CD4-positive, CD25-positive, alpha-beta regulatory T cell (primary cell): ENCODE measurements around the gene CLMP. TPM values are rescaled to one million over a fixed set of nuclear protein-coding genes. Genes with fewer than 3 reads are reported as not detected.

ENCODE experiments used
- ATAC-seq, 2 donors: fragments of 150-1000 bp; cut with Tn5 transposase; one replicate each; pipeline ENCODE4 v1.10.0; 2021; ENCODE audit warnings: low read depth in 2 of 2, moderate number of reproducible peaks in 2 of 2, moderate library complexity in 1 of 2
- DNase-seq, 3 donors: peaks; one replicate each; pipeline versions ENCODE4 v3.0.0 to v3.0.0-alpha.2; 2012 to 2022; ENCODE audit warnings: mixed read lengths in 1 of 3
- H3K27ac ChIP-seq: one replicate; pipeline ENCODE4 v1.7.0; 2013; ENCODE audit warnings: mild to moderate bottlenecking, low read length; ENCODE audit not compliant: insufficient read depth, poor library complexity, severe bottlenecking
- H3K27me3 ChIP-seq: one replicate; pipeline ENCODE4 v1.7.0; 2013; ENCODE audit warnings: low read length; ENCODE audit not compliant: control insufficient read depth, insufficient read depth
- H3K36me3 ChIP-seq: one replicate; pipeline ENCODE4 v1.7.0; 2013; ENCODE audit warnings: mild to moderate bottlenecking, low read length, moderate library complexity; ENCODE audit not compliant: control insufficient read depth, insufficient read depth
- H3K4me1 ChIP-seq: 2 replicates; pipeline ENCODE4 v1.7.0; 2013; ENCODE audit warnings: mild to moderate bottlenecking, low read length; ENCODE audit not compliant: insufficient read depth, control insufficient read depth, poor library complexity, severe bottlenecking
- H3K4me3 ChIP-seq: one replicate; pipeline ENCODE4 v1.7.0; 2013; ENCODE audit warnings: low read depth, mild to moderate bottlenecking, low read length, moderate library complexity
- H3K9me3 ChIP-seq, 2 experiments: 1 replicate in 1 of 2; 2 replicates in 1 of 2; pipeline ENCODE4 v1.7.0; 2013; ENCODE audit warnings: low read length in 2 of 2, mild to moderate bottlenecking in 1 of 2, moderate library complexity in 1 of 2; ENCODE audit not compliant: control insufficient read depth in 2 of 2
- H3K27ac Mint-ChIP-seq, 3 donors: one replicate each; pipeline ENCODE4 v1.8.0; 2020 to 2022; ENCODE audit warnings: mild to moderate bottlenecking in 3 of 3, mixed read lengths in 3 of 3, moderate library complexity in 2 of 3
- H3K27me3 Mint-ChIP-seq: one replicate; pipeline ENCODE4 v1.8.0; 2022; ENCODE audit warnings: mild to moderate bottlenecking, mixed read lengths
- H3K36me3 Mint-ChIP-seq: one replicate; pipeline ENCODE4 v1.8.0; 2020; ENCODE audit warnings: mixed read lengths
- H3K4me1 Mint-ChIP-seq, 4 donors: one replicate each; pipeline ENCODE4 v1.8.0; 2020 to 2022; ENCODE audit warnings: mixed read lengths in 4 of 4, mild to moderate bottlenecking in 1 of 4
- H3K4me3 Mint-ChIP-seq, 4 donors: one replicate each; pipeline ENCODE4 v1.8.0; 2020 to 2022; ENCODE audit warnings: mild to moderate bottlenecking in 4 of 4, mixed read lengths in 4 of 4, moderate library complexity in 3 of 4
- H3K9me3 Mint-ChIP-seq, 7 donors: one replicate each; pipeline ENCODE4 v1.8.0; 2020 to 2022; ENCODE audit warnings: mixed read lengths in 7 of 7, mild to moderate bottlenecking in 3 of 7, moderate library complexity in 2 of 7
- polyA plus RNA-seq, 4 donors: library from polyadenylated mRNA; unstranded; fragments of 300-500 nt; fragmentation: Illumina TruSeq; gene quantifications; one replicate each; pipeline ENCODE4 v1.2.3, GENCODE V29; 2021
- total RNA-seq: library from RNA; stranded (reverse); gene quantifications from one replicate; pipeline ENCODE4 v1.2.3, GENCODE V29; 2022

Gene CLMP
- total and polyA plus RNA-seq, 5 donors from 2014 or later = 0.05 to 0.23 (median 0.11) TPM

DNA sequence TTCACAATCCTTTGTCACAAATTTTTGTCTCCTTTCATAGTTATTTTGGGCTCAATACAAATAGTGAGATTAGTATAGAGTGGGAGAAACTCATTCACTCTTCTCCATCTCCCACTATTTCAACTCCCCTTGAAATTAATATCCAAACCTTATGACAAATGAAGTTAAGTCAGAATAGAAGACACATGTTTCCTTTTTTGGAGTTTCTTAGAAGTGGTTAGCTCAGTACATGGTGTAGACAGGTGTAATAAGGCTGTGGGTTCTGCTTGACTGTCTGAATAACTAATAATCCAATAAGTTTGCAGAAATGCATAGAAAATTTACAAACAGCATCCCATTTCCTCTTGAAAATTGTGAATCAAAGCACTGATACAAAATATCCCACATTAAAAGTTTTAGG lies 122.3 kb downstream of the CLMP start:
- Histone ChIP-seq H3K9me3 (no peaks in the 10 kb centered on the region), H3K36me3 (no peaks in the 10 kb centered on the region), H3K27ac (peak overlapping the region; percentile 38), H3K4me3 (peak overlapping the region; percentile 33), H3K4me1 (peaks cover 54% of the 10 kb centered on the region), H3K27me3 (no peaks in the 10 kb centered on the region)
- no peaks in the 10 kb centered on the region for H3K27me3 Mint-ChIP-seq
- peak overlapping the region; percentile 6 to 64 (median 58) for H3K4me3 Mint-ChIP-seq
- H3K9me3 Mint-ChIP-seq = no peaks in the 10 kb centered on the region
- H3K27ac Mint-ChIP-seq = peak overlapping the region; percentile 96 to 100 (median 98)
- peaks cover 6% of the 10 kb centered on the region for H3K36me3 Mint-ChIP-seq
- H3K4me1 Mint-ChIP-seq = peaks cover 31 to 74% (median 46%) of the 10 kb centered on the region in 4 donors
- ATAC-seq (no peak), DNase-seq (no peak)

DNA sequence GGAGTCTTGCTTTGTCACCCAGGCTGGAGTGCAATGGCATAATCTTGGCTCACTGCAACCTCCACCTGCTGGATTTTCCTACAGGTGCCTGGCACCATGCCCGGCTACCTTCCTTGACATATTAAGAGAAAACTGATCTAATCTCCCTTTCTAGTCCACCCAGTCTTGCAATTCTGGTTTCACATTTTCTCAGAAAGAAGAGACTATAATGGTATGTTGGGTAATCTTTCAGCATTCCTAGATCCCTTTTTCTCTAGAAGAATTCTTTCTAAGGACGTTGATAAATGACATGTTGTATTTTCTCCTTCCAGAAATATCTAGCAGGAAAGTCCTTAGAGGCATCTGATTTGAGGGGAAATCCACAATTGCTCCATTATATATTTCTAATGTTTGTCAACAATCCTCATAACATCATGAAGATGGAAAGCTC lies 122.7 kb downstream of the CLMP start:
- peak overlapping the region; percentile 96 for H3K27ac ChIP-seq
- Mint-ChIP-seq H3K27me3 (no peaks in the 10 kb centered on the region), H3K4me1 (peaks cover 31 to 77% (median 46%) of the 10 kb centered on the region in 4 donors), H3K36me3 (peaks cover 6% of the 10 kb centered on the region), H3K27ac (peak overlapping the region; percentile 96 to 100 (median 98)), H3K4me3 (peak overlapping the region; percentile 6 to 64 (median 58)), H3K9me3 (no peaks in the 10 kb centered on the region)
- no peaks in the 10 kb centered on the region for H3K36me3 ChIP-seq
- ATAC-seq (no peak), DNase-seq (no peak)
- H3K27me3 ChIP-seq = no peaks in the 10 kb centered on the region
- peaks cover 54% of the 10 kb centered on the region for H3K4me1 ChIP-seq
- peak overlapping the region; percentile 33 for H3K4me3 ChIP-seq
- H3K9me3 ChIP-seq = no peaks in the 10 kb centered on the region

DNA sequence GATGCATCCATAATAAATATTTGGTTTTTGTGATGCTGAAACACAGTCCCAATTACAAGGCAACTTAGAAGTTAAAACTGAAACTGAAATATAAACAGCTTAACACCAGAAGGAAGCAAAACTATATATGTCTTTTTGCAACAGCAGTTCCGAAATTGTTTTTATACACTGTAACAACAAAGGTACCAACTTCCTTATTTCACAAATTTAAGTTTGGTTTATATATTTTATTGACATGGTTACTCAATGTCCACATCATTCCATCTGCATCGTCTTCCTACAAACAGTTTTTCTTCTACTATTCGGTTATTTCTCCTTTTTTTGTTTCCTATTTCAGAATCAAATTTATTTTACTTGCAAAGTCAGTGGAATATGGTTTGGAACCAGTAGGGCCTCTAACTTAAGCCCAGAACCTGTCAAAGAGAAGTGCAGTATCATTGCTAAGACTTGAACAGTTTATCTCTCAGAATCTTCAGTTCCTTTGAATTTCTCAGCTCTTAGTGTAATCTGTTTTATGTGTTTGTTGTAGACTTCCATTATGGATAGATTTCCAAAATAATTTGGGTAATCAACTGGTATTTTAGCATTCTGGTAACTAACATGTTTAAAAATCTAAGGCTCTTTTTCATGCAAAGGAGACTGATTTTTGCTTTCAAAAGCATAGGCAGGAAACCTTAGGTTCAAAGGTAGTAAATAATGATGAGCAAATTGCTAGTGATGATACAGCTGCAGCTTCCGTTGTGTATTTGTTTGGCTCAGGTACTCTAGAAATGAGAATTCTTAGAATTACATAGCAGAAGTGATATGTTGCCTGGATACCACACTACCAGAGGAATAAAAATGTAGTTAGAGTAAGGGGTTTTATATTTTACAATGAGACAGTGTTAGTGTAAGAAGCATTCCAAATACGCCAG lies 124.9 kb downstream of the CLMP start:
- Mint-ChIP-seq H3K9me3 (no peaks in the 10 kb centered on the region), H3K36me3 (peaks cover 9% of the 10 kb centered on the region), H3K4me1 (peaks cover 30 to 77% (median 49%) of the 10 kb centered on the region in 4 donors), H3K4me3 (peak overlapping the region; percentile 87 to 97 (median 88)), H3K27me3 (no peaks in the 10 kb centered on the region), H3K27ac (peak overlapping the region; percentile 96 to 100 (median 98))
- peaks cover 69% of the 10 kb centered on the region for H3K4me1 ChIP-seq
- H3K9me3 ChIP-seq = no peaks in the 10 kb centered on the region
- H3K4me3 ChIP-seq = peak overlapping the region; percentile 92
- peak overlapping the region; percentile 96 for H3K27ac ChIP-seq
- H3K27me3 ChIP-seq = no peaks in the 10 kb centered on the region
- DNase-seq (peak in 2 of 3 donors; percentile 76 to 89), ATAC-seq (peak; percentile 88 to 94)
- H3K36me3 ChIP-seq = no peaks in the 10 kb centered on the region

DNA sequence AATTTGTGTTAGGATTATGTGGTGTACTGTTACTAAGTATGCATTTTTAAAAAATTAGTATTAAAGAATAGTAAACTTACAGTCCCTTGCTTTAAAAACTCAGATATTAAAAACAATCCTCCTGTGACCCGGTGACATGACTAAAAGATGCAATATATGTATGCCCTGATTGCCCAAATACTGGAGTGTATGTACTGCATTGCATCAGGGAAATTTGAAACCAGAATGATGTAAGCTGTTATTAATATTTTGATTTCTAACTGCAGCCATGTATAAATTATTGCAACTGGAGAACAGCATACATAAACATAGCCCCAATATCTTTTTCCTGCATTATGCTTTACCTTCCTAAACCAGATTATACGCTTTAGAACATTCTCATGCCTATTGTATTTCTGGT lies 129.4 kb downstream of the CLMP start:
- peaks cover 9% of the 10 kb centered on the region for H3K36me3 ChIP-seq
- peaks cover 0 to 1% (median 0%) of the 10 kb centered on the region in 7 donors for H3K9me3 Mint-ChIP-seq
- H3K36me3 Mint-ChIP-seq = peaks cover 20% of the 10 kb centered on the region
- no peak for ATAC-seq
- peak overlapping the region; percentile 100 for H3K27ac ChIP-seq
- H3K27ac Mint-ChIP-seq = peak overlapping the region; percentile 62 to 96 (median 82)
- no peaks in the 10 kb centered on the region for H3K27me3 ChIP-seq
- H3K27me3 Mint-ChIP-seq = peaks cover 8% of the 10 kb centered on the region
- peaks cover 20 to 60% (median 41%) of the 10 kb centered on the region in 4 donors for H3K4me1 Mint-ChIP-seq
- peak overlapping the region; percentile 50 to 90 (median 80) for H3K4me3 Mint-ChIP-seq
- no peak overlapping the region for H3K4me3 ChIP-seq
- H3K9me3 ChIP-seq = no peaks in the 10 kb centered on the region
- H3K4me1 ChIP-seq = peaks cover 70% of the 10 kb centered on the region
- no peak for DNase-seq

DNA sequence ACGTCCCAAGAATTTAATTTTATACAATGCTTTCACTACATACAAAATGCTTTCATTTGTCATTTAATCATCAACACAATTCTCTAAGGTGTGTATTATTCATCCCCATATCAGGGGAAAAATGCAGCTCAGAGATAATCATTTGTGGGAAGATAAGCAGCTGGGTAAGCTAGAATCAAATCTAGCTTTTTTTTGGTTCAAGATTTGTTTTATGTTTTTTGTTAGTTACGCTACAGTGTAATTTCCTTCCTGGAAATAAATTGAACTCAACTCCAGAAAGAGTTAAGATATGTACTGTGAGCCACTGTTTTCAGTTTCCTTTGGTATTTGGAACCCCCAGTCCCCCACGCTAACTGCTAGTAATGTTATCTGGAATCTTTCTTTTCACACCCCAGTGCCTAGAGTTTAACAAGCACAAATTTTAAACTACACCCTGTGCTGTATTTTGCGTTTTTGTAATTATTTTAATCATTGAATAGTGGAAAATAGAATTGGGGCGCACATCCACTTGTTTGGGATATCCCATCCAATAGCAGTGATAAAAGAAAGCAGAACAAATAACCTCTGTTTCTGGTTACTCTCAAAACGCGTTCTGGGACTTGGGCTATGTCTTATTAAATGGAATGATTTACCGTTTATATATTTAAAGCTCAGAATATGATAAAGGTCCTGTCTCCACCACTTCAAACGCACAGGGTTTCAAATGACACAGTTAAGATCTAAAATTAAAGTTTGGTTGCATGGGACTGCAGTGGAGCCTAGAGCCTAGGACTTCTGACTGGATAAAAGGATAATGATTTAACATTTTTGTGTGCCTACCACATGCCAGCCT lies 131.0 kb downstream of the CLMP start:
- H3K27ac Mint-ChIP-seq = peak overlapping the region; percentile 97 to 100 (median 100)
- Histone ChIP-seq H3K4me3 (peak overlapping the region; percentile 91), H3K36me3 (peaks cover 25% of the 10 kb centered on the region), H3K4me1 (peaks cover 71% of the 10 kb centered on the region), H3K27me3 (no peaks in the 10 kb centered on the region), H3K9me3 (no peaks in the 10 kb centered on the region), H3K27ac (peak overlapping the region; percentile 100)
- DNase-seq (peak in 1 of 3 donors; percentile 66), ATAC-seq (no peak)
- H3K4me3 Mint-ChIP-seq = peak overlapping the region; percentile 88 to 100 (median 96)
- H3K36me3 Mint-ChIP-seq = peaks cover 36% of the 10 kb centered on the region
- peaks cover 8% of the 10 kb centered on the region for H3K27me3 Mint-ChIP-seq
- H3K9me3 Mint-ChIP-seq = peaks cover 0 to 1% (median 0%) of the 10 kb centered on the region in 7 donors
- H3K4me1 Mint-ChIP-seq = peaks cover 10 to 52% (median 40%) of the 10 kb centered on the region in 4 donors

DNA sequence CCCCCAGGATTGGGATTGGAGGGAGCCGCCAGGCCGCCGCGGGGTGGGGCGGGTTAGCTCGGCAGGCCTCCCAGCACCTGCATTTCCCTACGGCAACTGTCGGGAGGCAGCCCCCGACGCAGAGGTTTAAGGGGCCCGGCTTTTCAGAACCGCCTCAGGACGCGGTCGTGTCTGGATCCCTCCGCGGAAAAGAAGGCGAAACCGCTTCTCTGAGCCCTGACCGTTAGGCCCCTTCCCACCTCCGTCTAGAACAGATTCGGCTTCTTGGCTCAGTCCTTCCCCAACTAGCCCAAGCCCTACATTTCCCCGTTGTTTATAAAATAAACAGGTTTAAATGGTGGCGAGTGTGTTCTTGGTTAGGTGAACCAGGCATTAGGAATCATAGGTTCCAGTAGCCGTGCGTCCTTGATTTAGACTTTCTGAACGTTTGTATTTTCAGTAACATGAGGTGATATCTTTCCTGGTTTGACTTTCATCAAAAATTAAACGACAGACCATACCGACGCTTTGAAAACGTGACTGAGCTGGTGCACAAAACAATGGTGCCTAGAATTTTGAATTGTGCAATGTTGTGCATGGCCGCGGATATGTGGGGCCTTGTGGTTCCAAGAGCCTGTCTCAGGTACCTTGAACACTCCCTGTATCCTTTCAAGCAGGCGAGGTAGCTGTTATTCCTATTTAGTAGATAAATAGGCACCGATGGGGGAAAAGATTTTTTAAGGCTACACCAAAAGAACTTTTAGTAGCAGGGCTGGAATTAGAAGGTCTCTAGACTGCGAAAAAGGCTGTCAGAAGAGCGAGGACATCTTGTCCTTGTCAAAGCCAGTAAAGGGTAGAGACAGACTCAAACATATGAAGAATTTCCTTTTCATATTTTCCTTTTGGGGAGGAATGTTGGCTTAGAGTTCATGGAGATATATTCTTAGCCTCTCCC lies 131.9 kb downstream of the CLMP start:
- ATAC-seq (no peak), DNase-seq (peak in 2 of 3 donors; percentile 61 to 82)
- H3K4me3 Mint-ChIP-seq = peak overlapping the region; percentile 88 to 100 (median 96)
- H3K36me3 ChIP-seq = peaks cover 34% of the 10 kb centered on the region
- no peaks in the 10 kb centered on the region for H3K9me3 ChIP-seq
- peak overlapping the region; percentile 97 to 100 (median 100) for H3K27ac Mint-ChIP-seq
- peak overlapping the region; percentile 91 for H3K4me3 ChIP-seq
- peak overlapping the region; percentile 100 for H3K27ac ChIP-seq
- H3K4me1 ChIP-seq = peaks cover 71% of the 10 kb centered on the region
- peaks cover 0 to 1% (median 0%) of the 10 kb centered on the region in 7 donors for H3K9me3 Mint-ChIP-seq
- H3K27me3 Mint-ChIP-seq = peaks cover 8% of the 10 kb centered on the region
- no peaks in the 10 kb centered on the region for H3K27me3 ChIP-seq
- peaks cover 10 to 52% (median 42%) of the 10 kb centered on the region in 4 donors for H3K4me1 Mint-ChIP-seq
- peaks cover 42% of the 10 kb centered on the region for H3K36me3 Mint-ChIP-seq
